H7 (cell line): Measurements from ENCODE around the gene UBTD2. TPM values are rescaled to one million over a fixed set of nuclear protein-coding genes. Genes with fewer than 3 reads are reported as not detected.

ENCODE experiments used
- DNase-seq: peaks from one replicate; pipeline ENCODE4 v3.0.0; 2012
- H3K27me3 ChIP-seq: 2 replicates; pipeline ENCODE4 v1.6.0; 2011; ENCODE audit warnings: mild to moderate bottlenecking, low read length; ENCODE audit not compliant: control insufficient read depth, insufficient read depth
- H3K36me3 ChIP-seq: replicated peaks from 2 replicates; pipeline ENCODE4 v1.5.1; 2011; ENCODE audit warnings: low read length; ENCODE audit not compliant: control insufficient read depth, insufficient read depth
- H3K4me3 ChIP-seq: 2 replicates; pipeline ENCODE4 v1.5.1; 2011; ENCODE audit warnings: low read depth, mild to moderate bottlenecking, control low read depth, low read length, moderate library complexity; ENCODE audit not compliant: insufficient read depth
- total RNA-seq: library from RNA; depleted of rRNA; stranded (reverse); fragments of >200 nt; shearing (Covaris generic); gene quantifications from 2 replicates; pipeline ENCODE4 v1.2.3, GENCODE V29; 2014; rRNA removed

Gene UBTD2
- total RNA-seq, 1 experiment from 2014 or later: 29.2 TPM

DNA sequence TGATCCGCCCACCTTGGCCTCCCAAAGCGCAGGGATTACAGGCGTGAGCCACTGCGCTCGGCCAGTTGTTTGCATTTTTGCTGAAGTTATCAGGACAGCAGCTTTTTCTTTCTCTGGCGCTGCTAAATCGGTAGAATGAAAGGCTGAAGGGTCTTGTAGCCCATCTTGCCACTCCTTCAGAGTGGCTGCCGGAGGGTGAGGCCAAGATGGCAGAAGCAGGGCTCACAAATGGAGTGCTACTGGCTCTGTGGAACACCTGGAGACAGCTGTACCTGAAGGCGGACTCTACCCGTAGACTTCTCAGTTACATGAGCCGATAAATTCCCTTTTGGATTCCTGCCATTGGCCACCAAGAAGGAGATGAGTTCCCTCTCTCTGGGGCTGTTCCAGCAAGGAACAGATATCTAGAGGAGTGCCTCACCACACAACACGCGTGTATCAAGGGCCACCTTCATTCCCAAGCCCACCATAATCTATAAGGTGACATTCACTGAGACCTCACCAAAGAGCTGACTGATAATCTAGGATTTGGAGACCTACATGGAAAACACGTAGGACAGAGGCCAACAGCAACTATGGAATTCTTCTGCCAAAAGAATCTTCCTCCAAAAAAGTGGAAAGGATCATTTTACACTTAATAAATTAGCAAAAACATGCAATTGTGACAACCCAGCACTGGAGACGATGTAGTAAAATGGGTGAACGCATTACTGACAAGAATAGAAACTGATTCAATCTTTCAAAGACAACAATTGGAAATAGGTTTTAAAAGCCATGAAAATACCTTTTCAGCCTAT, 117.3 kb downstream of the UBTD2 start:
- H3K27me3 ChIP-seq: no peaks in the 10 kb centered on the region
- no peaks in the 10 kb centered on the region for H3K36me3 ChIP-seq
- H3K4me3 ChIP-seq: no peak overlapping the region
- DNase-seq: no peak

DNA sequence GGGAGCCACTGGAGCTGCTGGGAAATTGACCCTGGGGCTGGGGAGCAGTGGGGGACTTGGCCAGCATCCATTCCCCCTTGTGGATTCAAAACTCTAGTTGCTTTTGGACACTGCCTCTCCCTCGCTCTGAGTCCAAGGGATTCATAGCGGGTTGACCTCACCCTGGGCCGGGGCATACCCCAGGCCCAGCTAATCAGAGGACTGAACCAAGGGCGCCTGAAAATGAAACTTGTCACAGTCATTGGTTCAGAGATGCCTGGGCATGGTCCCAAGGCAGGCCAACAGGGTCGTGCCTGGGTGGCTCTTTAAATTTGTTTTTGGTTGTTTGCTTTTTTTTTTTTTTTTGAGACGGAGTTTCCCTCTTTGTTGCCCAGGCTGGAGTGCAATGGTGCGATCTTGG, 118.1 kb downstream of the UBTD2 start:
- DNase-seq: no peak
- H3K27me3 ChIP-seq: no peaks in the 10 kb centered on the region
- H3K36me3 ChIP-seq: no peaks in the 10 kb centered on the region
- no peak overlapping the region for H3K4me3 ChIP-seq

DNA sequence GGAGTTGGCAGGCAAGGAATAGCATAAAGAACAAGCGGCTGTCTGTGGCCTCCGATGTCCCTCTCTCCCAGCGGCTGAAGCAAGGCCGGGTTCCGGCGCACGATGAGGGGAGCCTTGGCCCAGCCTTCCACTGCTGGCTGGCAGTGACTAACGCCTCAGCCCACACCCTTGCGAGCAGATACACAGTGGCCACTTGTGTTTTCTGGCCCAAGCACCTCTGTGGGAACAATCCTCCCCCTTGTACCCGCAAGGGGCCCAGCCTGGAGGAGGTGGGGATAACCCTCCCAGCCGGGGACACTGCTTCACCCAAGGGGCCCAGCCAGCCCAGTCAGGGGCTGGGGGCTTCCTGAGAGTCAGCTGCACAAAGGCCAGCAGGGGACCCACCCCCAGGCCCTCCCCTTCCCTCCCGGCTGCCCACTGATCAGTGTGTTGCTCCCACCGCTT, 118.8 kb downstream of the UBTD2 start:
- H3K27me3 ChIP-seq: no peaks in the 10 kb centered on the region
- DNase-seq: no peak
- no peaks in the 10 kb centered on the region for H3K36me3 ChIP-seq
- no peak overlapping the region for H3K4me3 ChIP-seq

DNA sequence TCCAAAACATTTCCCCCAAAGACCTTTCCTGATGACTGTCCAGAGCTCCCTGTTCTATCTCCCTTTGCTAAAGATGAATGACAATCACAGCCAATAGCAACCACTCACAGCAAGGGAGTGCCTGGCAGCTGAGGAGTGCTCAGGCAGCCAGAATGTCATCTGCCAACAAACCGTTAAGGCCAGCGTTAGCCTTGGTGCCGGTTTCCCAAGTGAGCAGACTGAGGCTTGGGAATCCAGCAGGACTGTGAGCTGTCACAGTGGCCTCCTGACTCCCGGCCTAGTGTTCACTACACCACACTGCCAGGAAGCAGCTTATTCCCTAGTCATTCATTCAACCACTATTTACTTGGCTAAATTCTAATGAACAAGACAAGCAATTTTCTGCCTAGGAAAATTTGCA, 120.2 kb downstream of the UBTD2 start:
- Histone ChIP-seq H3K36me3 (no peaks in the 10 kb centered on the region), H3K27me3 (no peaks in the 10 kb centered on the region), H3K4me3 (no peak overlapping the region)
- DNase-seq: no peak

DNA sequence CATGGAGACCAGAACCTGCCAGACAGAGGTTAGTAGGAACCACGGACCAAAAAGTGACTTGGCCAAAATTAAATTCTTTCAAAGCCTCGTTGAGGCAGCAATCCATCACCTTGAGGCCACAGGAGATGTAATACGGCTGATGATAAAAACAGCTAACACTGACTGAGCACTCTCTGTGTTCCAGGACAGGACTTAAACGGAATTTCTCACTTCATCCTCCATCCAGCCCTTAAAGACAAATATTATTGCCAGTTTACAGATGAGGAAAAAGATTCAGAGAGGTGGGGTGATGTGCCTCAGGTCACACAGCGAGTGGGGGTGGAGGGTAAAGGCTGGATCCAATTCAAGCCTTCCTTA, 120.6 kb downstream of the UBTD2 start:
- Histone ChIP-seq H3K36me3 (no peaks in the 10 kb centered on the region), H3K27me3 (no peaks in the 10 kb centered on the region), H3K4me3 (no peak overlapping the region)
- no peak for DNase-seq

DNA sequence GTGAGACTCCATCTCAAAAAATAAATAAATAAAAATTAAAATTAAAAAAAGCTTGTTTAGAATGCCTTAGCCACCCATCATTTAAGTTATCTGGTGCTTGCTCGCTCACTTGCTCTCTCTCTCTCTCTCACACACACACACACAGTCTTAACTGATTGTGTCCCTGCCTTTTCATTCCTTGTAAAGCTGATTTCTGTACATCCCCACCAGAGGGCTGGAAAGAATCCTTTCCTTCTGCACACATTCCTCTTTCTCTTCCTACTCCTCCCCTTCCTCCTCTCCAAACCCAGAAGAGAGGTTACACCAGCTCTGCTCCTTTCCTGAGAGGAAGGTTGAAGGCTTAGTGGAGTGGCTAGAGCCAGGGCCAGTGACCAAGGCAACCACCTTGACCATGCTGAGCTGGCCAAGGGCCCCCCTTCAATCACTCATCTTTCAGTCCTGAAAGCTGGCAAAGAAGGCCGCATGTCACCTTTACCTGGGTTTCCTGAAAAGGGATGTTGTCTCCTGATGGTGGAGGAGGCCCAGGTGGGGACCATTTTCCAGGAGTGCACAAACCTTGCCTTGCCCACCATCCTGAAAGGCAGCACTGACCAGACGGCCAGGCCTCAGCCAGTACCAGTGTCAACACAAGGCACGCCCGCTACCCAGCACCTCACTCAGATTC, 121.1 kb downstream of the UBTD2 start:
- H3K27me3 ChIP-seq: no peaks in the 10 kb centered on the region
- no peak overlapping the region for H3K4me3 ChIP-seq
- no peak for DNase-seq
- no peaks in the 10 kb centered on the region for H3K36me3 ChIP-seq

DNA sequence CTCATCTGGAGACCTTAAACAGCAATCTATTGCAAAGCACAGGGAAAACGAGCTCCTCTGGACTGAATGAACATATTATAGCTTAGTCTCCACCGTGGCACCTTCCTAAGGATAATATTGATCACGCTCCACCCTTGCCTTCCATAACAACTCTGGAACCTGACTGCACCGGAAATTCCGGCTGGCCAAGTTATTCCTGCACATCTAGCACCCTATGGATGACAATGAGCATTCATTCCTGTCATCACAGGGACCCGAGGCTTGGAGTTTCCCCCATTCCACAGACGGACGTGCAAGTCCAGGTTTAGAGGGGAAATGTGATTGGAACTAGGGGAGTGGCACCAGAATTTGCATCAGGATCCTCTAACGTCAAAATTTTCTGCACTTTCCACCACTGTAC, 123.1 kb downstream of the UBTD2 start:
- DNase-seq: no peak
- H3K27me3 ChIP-seq: no peaks in the 10 kb centered on the region
- no peaks in the 10 kb centered on the region; the same call in 1 of the 2 replicates for H3K36me3 ChIP-seq
- H3K4me3 ChIP-seq: no peak overlapping the region

Other genes with a start within 250 kb of the UBTD2 start
- gene STK10, start 95.5 kb downstream of the UBTD2 start, total RNA-seq: 7.4 and 10.2 TPM in 2 replicates
- gene EFCAB9, start 89.6 kb downstream of the UBTD2 start, total RNA-seq: not detected in 2 replicates
- gene SH3PXD2B, start 170.8 kb upstream of the UBTD2 start, total RNA-seq: 36.7 and 47.7 TPM in 2 replicates